SK-N-MC (cell line): ENCODE results near the gene PDCD1LG2.

ENCODE experiments used
- EZH2 ChIP-seq: fragments of 200-600 bp; sonication (generic); IDR thresholded peaks from one replicate; pipeline ENCODE4 v1.6.1; 2017; ENCODE audit warnings: antibody characterized with exemption
- POLR2AphosphoS5 ChIP-seq: IDR thresholded peaks from 2 replicates; pipeline ENCODE4 v1.6.1; 2012; ENCODE audit warnings: mild to moderate bottlenecking, low read depth, low read length, borderline replicate concordance

DNA sequence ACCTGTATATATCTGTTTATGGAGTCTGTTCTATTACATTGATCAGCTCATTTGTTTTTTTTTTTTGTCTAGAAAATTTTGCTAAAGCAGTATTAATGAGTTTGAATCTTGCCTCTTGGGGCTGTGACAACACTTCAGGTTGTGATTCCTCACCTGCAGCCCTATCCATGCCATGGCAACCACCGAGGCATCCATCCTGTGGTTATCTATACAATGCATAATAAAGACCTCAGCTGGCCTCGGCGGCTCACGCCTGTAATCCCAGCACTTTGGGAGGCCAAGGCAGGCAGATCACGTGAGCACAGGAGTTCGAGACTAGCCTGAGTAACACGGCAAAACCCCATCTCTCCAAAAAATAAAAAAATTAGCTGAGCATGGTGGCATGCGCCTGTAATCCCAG is 28.1 kb upstream of the PDCD1LG2 start:
- no peak for TF ChIP-seq POLR2AphosphoS5
- no peak for TF ChIP-seq EZH2
